ENCODE data around the gene XPNPEP2.

DNA sequence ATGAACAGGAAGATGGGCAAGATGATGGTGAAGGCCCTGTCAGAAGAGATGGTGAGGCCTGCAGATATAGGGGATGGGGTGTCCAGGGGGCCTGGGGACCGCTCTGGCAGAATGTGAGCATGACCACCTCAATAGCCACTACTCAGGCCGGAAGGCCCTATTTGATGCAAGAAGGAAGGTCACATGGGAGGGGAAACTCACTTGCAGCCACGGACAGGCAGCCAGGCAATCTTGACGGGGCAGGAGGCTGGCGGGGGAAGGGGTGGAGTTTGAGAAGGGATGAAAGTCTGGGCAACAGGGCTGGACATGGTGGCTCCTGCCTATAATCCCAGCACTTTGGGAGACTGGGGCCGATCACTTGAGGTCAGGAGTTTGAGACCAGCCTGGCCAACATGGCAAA lies 49.7 kb downstream of the XPNPEP2 start:
- TF ChIP-seq GATA2 (IDR thresholded peaks at IDR 0.05; ENCODE audit: low read depth, low read length) = no peak
- no peak for TF ChIP-seq GATA3 (IDR thresholded peaks at IDR 0.05; ENCODE audit: low read depth, low read length)
